ENCODE results near the gene SPATC1L.

The SPATC1L gene

DNA sequence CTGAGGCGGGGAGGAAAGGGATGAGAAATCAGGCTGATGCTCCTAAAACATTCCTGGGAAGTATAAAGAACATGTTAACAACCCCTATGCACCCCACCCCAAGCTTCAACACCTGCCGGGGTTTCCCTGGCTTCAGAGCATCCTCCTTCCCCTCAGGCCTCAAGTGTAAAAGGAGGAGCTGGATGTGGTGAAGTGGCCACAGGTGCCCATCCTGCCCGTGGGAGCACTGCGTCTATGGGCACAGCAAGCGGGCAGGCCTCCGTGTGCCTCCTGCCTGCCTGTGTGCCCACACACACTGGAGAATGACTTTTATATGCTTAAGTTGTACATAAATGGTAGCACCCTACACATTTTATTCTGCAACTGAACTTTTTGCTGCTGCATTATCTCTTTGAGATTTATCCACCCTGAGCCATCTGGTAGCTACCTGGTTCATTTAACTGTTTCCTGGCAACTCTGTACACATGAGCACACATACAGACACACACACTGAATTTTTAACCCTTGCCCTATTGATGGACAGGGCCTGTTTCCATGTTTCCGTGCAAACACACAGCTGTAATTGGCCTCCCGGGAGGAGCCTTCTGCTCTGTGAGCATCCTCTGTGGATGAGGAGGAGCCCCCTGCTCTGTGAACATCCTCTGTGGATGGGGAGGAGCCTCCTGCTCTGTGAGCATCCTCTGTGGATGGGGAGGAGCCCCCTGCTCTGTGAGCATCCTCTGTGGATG, 15.4 kb downstream of the SPATC1L start:
- DNase-seq (ENCODE audit: extremely low spot score, insufficient read length, low read depth) (no peak), FAIRE-seq (no peak)

GRCh38 chr21:46168238-46168637, 16.0 kb downstream of the SPATC1L start:
- FAIRE-seq (no peak), DNase-seq (ENCODE audit: extremely low spot score, insufficient read length, low read depth) (no peak)

DNA sequence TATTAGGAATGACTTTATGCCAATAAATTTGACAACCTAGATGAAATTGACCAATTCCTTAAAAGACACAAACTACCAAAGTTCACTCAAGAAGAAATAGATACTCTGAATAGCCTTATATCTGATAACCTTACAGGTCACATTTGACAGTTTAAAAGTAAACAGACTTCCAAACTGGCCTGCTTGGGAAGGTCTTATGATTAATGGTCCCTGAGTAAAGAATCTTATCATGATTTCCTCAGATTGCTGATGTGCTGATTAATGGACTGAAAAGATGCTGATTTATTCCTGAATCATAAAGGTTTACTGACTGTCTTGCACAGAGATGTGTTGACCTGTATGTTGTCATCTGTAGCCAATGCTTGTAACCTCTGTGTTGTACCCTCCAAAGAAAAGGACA, 19.2 kb downstream of the SPATC1L start:
- FAIRE-seq (no peak), DNase-seq (ENCODE audit: extremely low spot score, insufficient read length, low read depth) (no peak)

- DNase-seq (ENCODE audit: extremely low spot score, insufficient read length, low read depth) (no peak), FAIRE-seq (no peak)
Observed at GRCh38 chr21:46163380-46163779, 20.9 kb downstream of the SPATC1L start.

DNA sequence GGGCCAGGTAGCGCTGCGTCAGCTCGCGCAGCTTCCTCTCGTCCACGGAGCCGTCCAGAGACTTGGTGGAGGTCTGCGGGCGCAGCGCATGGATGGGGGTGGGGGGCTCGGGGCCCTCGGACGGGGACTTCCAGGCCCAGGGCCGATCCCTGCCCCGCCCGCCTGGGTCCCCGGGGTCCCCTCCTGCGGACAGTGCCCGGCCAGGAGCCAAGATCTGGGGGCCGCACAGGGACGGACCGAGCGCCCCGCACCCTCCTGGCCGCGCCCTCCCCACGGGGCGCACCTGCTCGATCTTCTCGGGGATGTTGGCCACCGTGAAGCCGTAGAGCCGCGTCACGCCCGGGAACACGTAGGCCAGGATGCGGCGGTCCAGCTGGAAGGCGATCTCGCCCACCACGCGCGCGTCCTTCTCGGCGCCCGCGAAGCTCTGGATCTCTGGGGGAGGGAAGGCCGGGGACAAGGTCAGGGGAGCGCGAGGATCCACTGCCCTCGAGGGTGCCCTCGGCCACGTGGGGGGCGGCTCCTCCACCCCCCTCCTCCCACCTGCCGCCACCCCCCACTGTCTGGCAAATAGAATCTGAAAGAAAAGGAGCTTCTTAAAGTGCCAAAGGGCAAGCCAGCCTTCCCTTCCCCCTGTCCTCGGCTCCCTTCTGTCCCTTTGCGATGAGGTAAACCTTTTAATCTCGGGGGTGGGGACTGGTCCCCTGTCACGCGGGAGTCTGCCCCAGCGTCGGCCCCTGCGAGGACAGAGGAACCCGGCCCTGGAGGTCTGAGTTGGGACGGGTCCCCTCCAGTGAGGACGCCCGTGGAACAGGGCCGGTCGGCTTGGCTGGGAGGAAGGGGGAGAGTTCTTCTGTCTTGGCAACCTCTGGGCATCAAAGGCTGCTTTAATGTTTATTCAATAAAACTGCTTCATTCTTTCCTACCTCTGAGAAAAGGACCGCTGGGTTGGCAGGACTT, 22.3 kb downstream of the SPATC1L start:
- FAIRE-seq (no peak), DNase-seq (ENCODE audit: extremely low spot score, insufficient read length, low read depth) (no peak)

GRCh38 chr21:46160907-46161632, 23.2 kb downstream of the SPATC1L start:
- DNase-seq (ENCODE audit: extremely low spot score, insufficient read length, low read depth) (no peak), FAIRE-seq (no peak)

GRCh38 chr21:46160657-46160906, 23.7 kb downstream of the SPATC1L start:
- FAIRE-seq (no peak), DNase-seq (ENCODE audit: extremely low spot score, insufficient read length, low read depth) (no peak)

DNA sequence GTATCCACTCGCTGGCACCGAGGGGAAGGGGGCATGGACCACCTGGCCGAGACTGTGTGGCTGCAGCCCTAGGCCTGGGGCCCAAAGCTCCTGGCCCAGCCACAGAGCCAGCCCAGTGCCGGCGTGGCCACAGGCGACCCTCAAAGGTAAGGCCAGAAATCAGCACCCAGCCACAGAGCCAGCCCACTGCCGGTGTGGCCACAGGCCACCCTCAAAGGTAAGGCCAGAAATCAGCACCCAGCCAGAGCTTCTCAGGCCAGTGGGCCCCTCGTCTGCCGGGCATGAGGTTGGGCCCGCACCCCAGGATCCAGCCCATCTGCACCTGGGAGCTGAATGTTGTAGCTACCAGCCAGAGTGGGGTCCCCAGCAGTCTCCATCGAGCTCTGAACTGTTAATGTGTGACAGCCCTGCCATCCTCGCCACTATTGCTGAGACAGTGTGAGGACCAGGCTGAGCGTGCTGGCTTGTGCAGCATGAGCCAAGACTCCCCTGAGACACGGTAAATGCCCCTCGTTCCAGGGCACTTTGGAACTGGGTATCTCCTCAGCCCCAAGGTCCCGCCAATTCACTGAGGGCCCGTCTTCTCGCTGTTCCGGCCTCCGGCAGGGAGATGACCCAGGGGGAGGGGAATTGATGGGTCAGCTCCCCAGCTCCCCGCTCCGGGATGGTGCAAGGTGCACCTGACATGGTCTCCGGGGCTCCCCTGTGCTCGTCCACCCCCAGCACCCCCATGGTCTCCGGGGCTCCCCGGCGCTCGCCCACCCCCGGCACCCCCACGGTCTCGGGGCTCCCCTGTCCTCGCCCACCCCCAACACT, 24.2 kb downstream of the SPATC1L start:
- FAIRE-seq = no peak
- DNase-seq (ENCODE audit: extremely low spot score, insufficient read length, low read depth) = no peak

DNA sequence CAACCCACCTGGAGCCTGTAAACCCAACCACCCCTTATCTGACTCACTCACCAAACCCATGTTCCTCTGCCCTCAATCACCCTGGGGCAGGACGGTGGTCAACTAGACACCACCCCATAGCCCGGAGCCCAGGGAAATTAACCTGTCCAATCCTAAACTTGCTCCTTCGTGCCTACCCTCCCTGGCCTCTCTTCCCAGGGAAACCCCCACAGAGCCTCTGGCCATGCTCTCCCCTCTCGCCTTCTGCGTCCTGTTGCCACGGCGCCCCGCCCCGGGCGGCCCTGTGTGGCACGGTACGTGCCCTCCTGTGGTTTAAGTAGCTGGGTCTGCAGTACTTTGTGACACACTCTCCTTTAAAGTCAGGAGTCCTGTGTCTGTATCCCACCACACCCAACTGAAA, 24.9 kb downstream of the SPATC1L start:
- FAIRE-seq (no peak), DNase-seq (ENCODE audit: extremely low spot score, insufficient read length, low read depth) (no peak)

DNA sequence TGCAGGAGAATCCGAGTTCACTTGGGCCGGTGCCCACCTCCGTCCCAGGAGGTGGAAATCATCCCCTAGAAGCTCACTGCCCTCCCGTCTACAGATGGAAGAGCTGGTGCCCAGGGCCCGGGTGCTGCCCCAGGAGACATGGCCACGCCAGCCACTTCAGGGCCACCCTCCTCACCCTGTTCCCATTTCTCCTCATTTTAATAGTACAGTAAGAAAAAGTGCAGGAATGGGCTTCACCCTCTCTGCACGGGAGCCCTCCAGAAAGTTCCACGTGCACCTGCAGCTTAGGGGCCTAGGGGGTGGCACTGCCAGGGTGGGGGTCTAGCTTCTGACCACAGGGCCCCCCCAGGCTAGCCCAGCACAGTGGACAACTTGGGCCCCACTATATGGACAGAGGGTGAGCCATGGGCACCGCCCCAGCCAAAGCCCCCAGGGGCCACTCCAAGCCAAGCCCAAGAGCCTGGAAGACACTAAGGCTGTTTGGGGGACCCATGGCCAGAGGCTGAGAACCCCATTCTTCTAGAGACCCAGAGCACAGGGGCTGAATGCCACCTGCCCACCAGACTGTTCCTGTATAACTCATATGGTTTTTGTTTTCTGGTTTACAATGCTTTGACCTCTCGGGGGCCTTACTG, 25.5 kb downstream of the SPATC1L start:
- DNase-seq (ENCODE audit: extremely low spot score, insufficient read length, low read depth) (no peak), FAIRE-seq (no peak)

GRCh38 chr21:46157987-46158451, 26.2 kb downstream of the SPATC1L start:
- FAIRE-seq = no peak
- DNase-seq (ENCODE audit: extremely low spot score, insufficient read length, low read depth) = no peak

GRCh38 chr21:46157396-46157986, 26.8 kb downstream of the SPATC1L start:
- no peak for FAIRE-seq
- no peak for DNase-seq (ENCODE audit: extremely low spot score, insufficient read length, low read depth)

DNA sequence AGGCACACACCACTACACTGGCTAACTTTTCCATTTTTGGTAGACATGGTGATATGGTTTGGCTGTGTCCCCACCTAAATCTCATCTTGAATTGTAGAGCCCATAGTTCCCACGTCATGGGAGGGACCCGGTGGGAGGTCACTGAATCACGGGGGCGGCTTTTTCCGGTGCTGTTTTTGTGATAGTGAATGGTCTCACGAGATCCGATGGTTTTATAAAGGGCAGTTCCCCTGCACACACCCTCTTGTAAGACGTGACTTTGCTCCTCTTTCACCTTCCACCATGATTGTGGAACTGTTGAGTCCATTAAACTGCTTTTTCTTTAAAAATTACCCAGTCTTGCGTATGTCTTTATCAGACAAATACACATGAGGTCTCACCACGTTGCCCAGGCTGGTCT, 27.6 kb downstream of the SPATC1L start:
- FAIRE-seq (no peak), DNase-seq (ENCODE audit: extremely low spot score, insufficient read length, low read depth) (no peak)

GRCh38 chr21:46156378-46156645, 27.9 kb downstream of the SPATC1L start:
- DNase-seq (ENCODE audit: extremely low spot score, insufficient read length, low read depth) (no peak), FAIRE-seq (no peak)

- FAIRE-seq (no peak), DNase-seq (ENCODE audit: extremely low spot score, insufficient read length, low read depth) (no peak)
Observed at GRCh38 chr21:46155514-46156377, 28.5 kb downstream of the SPATC1L start, which contains the start of gene FTCD. Gene FTCD, minus strand, starts transcription at chr21:46155579. Its CDS starts 56 bp downstream, at chr21:46155523.

- DNase-seq (ENCODE audit: extremely low spot score, insufficient read length, low read depth) (no peak), FAIRE-seq (no peak)
Observed at GRCh38 chr21:46154955-46155513, 29.2 kb downstream of the SPATC1L start.

- FAIRE-seq = no peak
- DNase-seq (ENCODE audit: extremely low spot score, insufficient read length, low read depth) = no peak
Observed at GRCh38 chr21:46154155-46154954, 29.9 kb downstream of the SPATC1L start.

All from GM18507 (cell line).